ENCODE data around the gene ADAM23.

The ADAM23 gene

DNA sequence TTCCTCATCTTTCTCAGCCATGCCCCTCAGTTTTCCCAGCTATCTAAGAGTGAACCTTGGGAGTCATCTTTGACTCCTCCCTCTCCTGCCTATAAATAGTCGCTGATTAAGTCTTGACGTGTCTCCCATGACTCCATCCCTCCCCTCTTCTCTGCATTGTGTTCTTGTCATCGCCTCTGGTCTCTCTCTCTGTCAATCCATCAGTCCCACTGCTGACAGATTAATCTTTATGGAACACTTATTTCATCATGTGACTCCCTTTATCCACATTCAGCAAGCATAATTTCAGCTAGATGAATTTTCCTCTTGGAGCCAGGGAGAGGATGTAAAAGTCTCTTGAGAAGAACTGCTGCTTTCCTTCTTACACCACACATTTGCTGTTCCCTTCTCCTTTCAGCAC, 9.4 kb downstream of the ADAM23 start:
- no peak overlapping the region for H3K9ac ChIP-seq (ENCODE audit: low read depth, low read length)
- H3K4me1 ChIP-seq (ENCODE audit: insufficient read depth, low read length), result no peaks in the 10 kb centered on the region
- no peaks in the 10 kb centered on the region for H3K9me3 ChIP-seq (ENCODE audit: insufficient read depth, low read length, severe bottlenecking)
- ATAC-seq (ENCODE audit: insufficient read depth, low read depth), result no peak
- H3K79me2 ChIP-seq (ENCODE audit: insufficient read depth, low read length), result no peaks in the 10 kb centered on the region
- TF ChIP-seq EZH2 (IDR thresholded peaks at IDR 0.05; ENCODE audit: borderline replicate concordance, low read depth, low read length, severe bottlenecking), result no peak
- TF ChIP-seq, protein P1, sequence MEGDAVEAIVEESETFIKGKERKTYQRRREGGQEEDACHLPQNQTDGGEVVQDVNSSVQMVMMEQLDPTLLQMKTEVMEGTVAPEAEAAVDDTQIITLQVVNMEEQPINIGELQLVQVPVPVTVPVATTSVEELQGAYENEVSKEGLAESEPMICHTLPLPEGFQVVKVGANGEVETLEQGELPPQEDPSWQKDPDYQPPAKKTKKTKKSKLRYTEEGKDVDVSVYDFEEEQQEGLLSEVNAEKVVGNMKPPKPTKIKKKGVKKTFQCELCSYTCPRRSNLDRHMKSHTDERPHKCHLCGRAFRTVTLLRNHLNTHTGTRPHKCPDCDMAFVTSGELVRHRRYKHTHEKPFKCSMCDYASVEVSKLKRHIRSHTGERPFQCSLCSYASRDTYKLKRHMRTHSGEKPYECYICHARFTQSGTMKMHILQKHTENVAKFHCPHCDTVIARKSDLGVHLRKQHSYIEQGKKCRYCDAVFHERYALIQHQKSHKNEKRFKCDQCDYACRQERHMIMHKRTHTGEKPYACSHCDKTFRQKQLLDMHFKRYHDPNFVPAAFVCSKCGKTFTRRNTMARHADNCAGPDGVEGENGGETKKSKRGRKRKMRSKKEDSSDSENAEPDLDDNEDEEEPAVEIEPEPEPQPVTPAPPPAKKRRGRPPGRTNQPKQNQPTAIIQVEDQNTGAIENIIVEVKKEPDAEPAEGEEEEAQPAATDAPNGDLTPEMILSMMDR (IDR thresholded peaks at IDR 0.05; ENCODE audit: borderline replicate concordance, extremely low read depth, low read length, poor library complexity, severe bottlenecking), result no peak
- no peak overlapping the region for H3K4me2 ChIP-seq (ENCODE audit: insufficient read depth, low read length)
- H3K27ac ChIP-seq (ENCODE audit: low read length), result no peak overlapping the region
- H3K36me3 ChIP-seq (ENCODE audit: insufficient read depth, low read length), result no peaks in the 10 kb centered on the region
- DNase-seq, result no peak
- H3K27me3 ChIP-seq (ENCODE audit: insufficient read depth, low read length, poor library complexity), result no peaks in the 10 kb centered on the region
- no peak overlapping the region for H2AFZ ChIP-seq (ENCODE audit: low read depth, low read length)
- no peaks in the 10 kb centered on the region for H4K20me1 ChIP-seq (ENCODE audit: insufficient read depth, low read length)
- no peak overlapping the region for H3K4me3 ChIP-seq (ENCODE audit: low read depth in 1 of 2, low read length in 2 of 2)

DNA sequence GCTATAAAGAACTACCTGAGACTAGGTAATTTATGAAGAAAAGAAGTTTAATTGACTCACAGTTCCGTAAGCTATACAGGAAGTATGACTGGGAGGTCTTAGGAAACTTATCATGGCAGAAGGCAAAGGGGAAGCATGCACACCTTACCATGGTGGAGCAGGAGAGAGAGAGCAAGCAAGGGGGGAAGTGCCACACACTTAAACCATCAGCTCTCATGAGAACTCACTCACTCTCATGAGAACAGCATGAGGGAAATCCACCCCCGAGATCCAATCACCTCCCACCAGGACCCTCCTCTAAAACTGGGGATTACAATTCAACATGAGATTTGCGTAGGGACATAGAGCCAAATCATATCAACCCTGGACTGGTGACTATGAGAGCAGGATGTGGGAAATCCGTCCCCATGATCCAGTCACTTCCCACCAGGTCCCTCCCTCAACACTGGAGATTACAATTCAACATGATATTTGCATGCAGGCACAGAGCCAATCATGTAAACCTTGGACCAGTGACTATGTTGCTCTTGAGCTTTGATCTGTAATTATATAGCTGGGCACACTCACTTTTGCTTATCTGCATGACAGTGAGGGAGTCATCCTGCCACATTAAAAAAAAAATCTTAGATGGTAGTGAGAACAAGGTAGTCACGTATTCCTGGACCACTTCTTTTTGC, 12.9 kb downstream of the ADAM23 start:
- Histone ChIP-seq H3K4me2 (ENCODE audit: insufficient read depth, low read length) (no peak overlapping the region), H3K36me3 (ENCODE audit: insufficient read depth, low read length) (no peaks in the 10 kb centered on the region), H3K27me3 (ENCODE audit: insufficient read depth, low read length, poor library complexity) (no peaks in the 10 kb centered on the region), H3K4me1 (ENCODE audit: insufficient read depth, low read length) (no peaks in the 10 kb centered on the region), H3K9me3 (ENCODE audit: insufficient read depth, low read length, severe bottlenecking) (no peaks in the 10 kb centered on the region), H4K20me1 (ENCODE audit: insufficient read depth, low read length) (no peaks in the 10 kb centered on the region), H3K27ac (ENCODE audit: low read length) (no peak overlapping the region), H2AFZ (ENCODE audit: low read depth, low read length) (no peak overlapping the region), H3K9ac (ENCODE audit: low read depth, low read length) (no peak overlapping the region), H3K4me3 (ENCODE audit: low read depth in 1 of 2, low read length in 2 of 2) (no peak overlapping the region), H3K79me2 (ENCODE audit: insufficient read depth, low read length) (no peaks in the 10 kb centered on the region)
- ATAC-seq (ENCODE audit: insufficient read depth, low read depth), result no peak
- no peak for DNase-seq
- TF ChIP-seq EZH2 (IDR thresholded peaks at IDR 0.05; ENCODE audit: borderline replicate concordance, low read depth, low read length, severe bottlenecking), result no peak
- TF ChIP-seq, protein P1 (IDR thresholded peaks at IDR 0.05; ENCODE audit: borderline replicate concordance, extremely low read depth, low read length, poor library complexity, severe bottlenecking), result no peak

DNA sequence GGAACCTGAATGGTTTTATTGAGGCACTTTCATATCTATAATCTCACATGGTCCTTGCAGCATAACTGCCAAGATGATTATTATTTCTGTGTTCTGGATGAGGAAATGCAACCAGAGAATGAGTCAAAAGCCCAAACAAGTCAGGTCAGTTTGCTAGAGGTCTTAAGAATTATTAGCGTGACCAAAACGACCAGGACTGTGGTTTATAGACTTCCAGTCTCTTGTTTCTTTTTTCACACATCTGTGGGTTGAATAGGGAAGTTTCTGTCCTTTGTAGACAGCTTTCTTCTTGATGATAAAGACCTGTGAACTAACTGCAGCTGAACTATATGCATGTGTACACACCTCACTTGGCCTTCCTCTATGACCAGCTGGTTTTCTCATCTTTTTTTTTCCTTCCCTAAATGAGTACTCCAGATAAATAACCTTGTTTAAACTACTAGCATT, 13.9 kb downstream of the ADAM23 start:
- H3K79me2 ChIP-seq (ENCODE audit: insufficient read depth, low read length), result no peaks in the 10 kb centered on the region
- no peaks in the 10 kb centered on the region for H3K9me3 ChIP-seq (ENCODE audit: insufficient read depth, low read length, severe bottlenecking)
- no peaks in the 10 kb centered on the region for H4K20me1 ChIP-seq (ENCODE audit: insufficient read depth, low read length)
- no peaks in the 10 kb centered on the region for H3K27me3 ChIP-seq (ENCODE audit: insufficient read depth, low read length, poor library complexity)
- H3K36me3 ChIP-seq (ENCODE audit: insufficient read depth, low read length), result no peaks in the 10 kb centered on the region
- no peak overlapping the region for H2AFZ ChIP-seq (ENCODE audit: low read depth, low read length)
- H3K4me3 ChIP-seq (ENCODE audit: low read depth in 1 of 2, low read length in 2 of 2), result no peak overlapping the region
- no peak for ATAC-seq (ENCODE audit: insufficient read depth, low read depth)
- no peak for DNase-seq
- no peak for TF ChIP-seq EZH2 (IDR thresholded peaks at IDR 0.05; ENCODE audit: borderline replicate concordance, low read depth, low read length, severe bottlenecking)
- TF ChIP-seq, protein P1 (IDR thresholded peaks at IDR 0.05; ENCODE audit: borderline replicate concordance, extremely low read depth, low read length, poor library complexity, severe bottlenecking), result no peak
- H3K27ac ChIP-seq (ENCODE audit: low read length), result no peak overlapping the region
- no peak overlapping the region for H3K4me2 ChIP-seq (ENCODE audit: insufficient read depth, low read length)
- H3K4me1 ChIP-seq (ENCODE audit: insufficient read depth, low read length), result no peaks in the 10 kb centered on the region
- H3K9ac ChIP-seq (ENCODE audit: low read depth, low read length), result no peak overlapping the region

All from DND-41 (cell line).